ENCODE data around the gene LYPD3.

- TF ChIP-seq EZH2 (IDR thresholded peaks at IDR 0.05; ENCODE audit: low read depth, unreplicated experiment) (no peak), REST (IDR thresholded peaks at IDR 0.05; ENCODE audit: unreplicated experiment) (no peak), JUNB (IDR thresholded peaks at IDR 0.05; ENCODE audit: unreplicated experiment) (no peak), EZH2phosphoT487 (IDR thresholded peaks at IDR 0.05; ENCODE audit: unreplicated experiment) (no peak), NANOG (IDR thresholded peaks at IDR 0.05; ENCODE audit: borderline replicate concordance) (no peak), CREB1 (CRISPR knock-in tag; IDR thresholded peaks at IDR 0.05; ENCODE audit: low read depth) (no peak)
- TF ChIP-seq, protein P1, sequence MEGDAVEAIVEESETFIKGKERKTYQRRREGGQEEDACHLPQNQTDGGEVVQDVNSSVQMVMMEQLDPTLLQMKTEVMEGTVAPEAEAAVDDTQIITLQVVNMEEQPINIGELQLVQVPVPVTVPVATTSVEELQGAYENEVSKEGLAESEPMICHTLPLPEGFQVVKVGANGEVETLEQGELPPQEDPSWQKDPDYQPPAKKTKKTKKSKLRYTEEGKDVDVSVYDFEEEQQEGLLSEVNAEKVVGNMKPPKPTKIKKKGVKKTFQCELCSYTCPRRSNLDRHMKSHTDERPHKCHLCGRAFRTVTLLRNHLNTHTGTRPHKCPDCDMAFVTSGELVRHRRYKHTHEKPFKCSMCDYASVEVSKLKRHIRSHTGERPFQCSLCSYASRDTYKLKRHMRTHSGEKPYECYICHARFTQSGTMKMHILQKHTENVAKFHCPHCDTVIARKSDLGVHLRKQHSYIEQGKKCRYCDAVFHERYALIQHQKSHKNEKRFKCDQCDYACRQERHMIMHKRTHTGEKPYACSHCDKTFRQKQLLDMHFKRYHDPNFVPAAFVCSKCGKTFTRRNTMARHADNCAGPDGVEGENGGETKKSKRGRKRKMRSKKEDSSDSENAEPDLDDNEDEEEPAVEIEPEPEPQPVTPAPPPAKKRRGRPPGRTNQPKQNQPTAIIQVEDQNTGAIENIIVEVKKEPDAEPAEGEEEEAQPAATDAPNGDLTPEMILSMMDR (conservative IDR thresholded peaks at IDR 0.05; ENCODE audit: low read depth in 2 of 2), result no peak
Observed at GRCh38 chr19:43441716-43442115, 23.7 kb downstream of the LYPD3 start.
